Activated CD4-positive, alpha-beta T cell treated with anti-CD3 and anti-CD28 coated beads, Interleukin-2, Interleukin-6, amounts not matched to agents 100 ng/mL and 50 ng/mL, durations not matched to agents 16 hours and 8 hours (primary cell): ENCODE data around the gene GBE1.
A peak's percentile ranks its signal among the peaks of the same experiment; 100 is the strongest.
"Not testable (repeated sequence)": the region's sequence is repeated elsewhere in the genome, so short reads cannot be mapped to it uniquely, and the experiment has no call there.

Experiments used
- DNase-seq: peaks from one replicate; pipeline ENCODE4 v3.0.0-alpha.2; 2020

Gene GBE1

GRCh38 chr3:81760924-81761903, at the start of gene GBE1:
GBE1 (minus strand) TSS chr3:81761645; CDS start chr3:81761517, 128 bp downstream.
- peak; percentile 94 for DNase-seq

GRCh38 chr3:81808900-81809299, 47.5 kb upstream of the GBE1 start:
- DNase-seq, result no peak

- DNase-seq, result no peak
Measured at GRCh38 chr3:81799403-81799802, 38.0 kb upstream of the GBE1 start.

- no peak for DNase-seq
Measured at GRCh38 chr3:81793410-81793809, 32.0 kb upstream of the GBE1 start.

GRCh38 chr3:81790117-81790516, 28.7 kb upstream of the GBE1 start:
- DNase-seq, result no peak

- no peak for DNase-seq
Measured at GRCh38 chr3:81789691-81790090, 28.2 kb upstream of the GBE1 start.

GRCh38 chr3:81788610-81789009, 27.2 kb upstream of the GBE1 start:
- no peak for DNase-seq

- no peak for DNase-seq
Measured at GRCh38 chr3:81788044-81788443, 26.6 kb upstream of the GBE1 start.

GRCh38 chr3:81782585-81782984, 21.1 kb upstream of the GBE1 start:
- DNase-seq, result no peak

GRCh38 chr3:81778678-81779182, 17.3 kb upstream of the GBE1 start:
- DNase-seq, result no peak

- DNase-seq, result no peak
Measured at GRCh38 chr3:81776643-81777042, 15.2 kb upstream of the GBE1 start.

GRCh38 chr3:81770710-81771109, 9.3 kb upstream of the GBE1 start:
- no peak for DNase-seq

GRCh38 chr3:81769299-81769698, 7.9 kb upstream of the GBE1 start:
- no peak for DNase-seq

GRCh38 chr3:81767250-81767859, 5.9 kb upstream of the GBE1 start:
- not testable (repeated sequence) for DNase-seq

GRCh38 chr3:81765400-81765799, 4.0 kb upstream of the GBE1 start:
- DNase-seq, result no peak

GRCh38 chr3:81764665-81765064, 3.2 kb upstream of the GBE1 start:
- DNase-seq, result no peak

- no peak for DNase-seq
Measured at GRCh38 chr3:81764002-81764401, 2.6 kb upstream of the GBE1 start.

- no peak for DNase-seq
Measured at GRCh38 chr3:81763001-81763400, 1.6 kb upstream of the GBE1 start.

- DNase-seq, result no peak
Measured at GRCh38 chr3:81761904-81762580, 597 bp upstream of the GBE1 start.

- no peak for DNase-seq
Measured at GRCh38 chr3:81760215-81760614, 1.2 kb downstream of the GBE1 start.

GRCh38 chr3:81758771-81759170, 2.7 kb downstream of the GBE1 start:
- not testable (repeated sequence) for DNase-seq

- no peak for DNase-seq
Measured at GRCh38 chr3:81758275-81758674, 3.2 kb downstream of the GBE1 start.

GRCh38 chr3:81753416-81754027, 7.9 kb downstream of the GBE1 start:
- DNase-seq, result no peak
